HG03442 (cell line): ENCODE measurements around the gene SLC7A10.
"Not testable (repeated sequence)": the region's sequence is repeated elsewhere in the genome, so short reads cannot be mapped to it uniquely, and the experiment has no call there.

Experiments used
- ATAC-seq: cut with Tn5 transposase; IDR thresholded peaks from one replicate; pipeline ENCODE4 v1.9.1; 2021; ENCODE audit warnings: mild to moderate bottlenecking, moderate library complexity; ENCODE audit not compliant: unreplicated experiment

SLC7A10 gene

DNA sequence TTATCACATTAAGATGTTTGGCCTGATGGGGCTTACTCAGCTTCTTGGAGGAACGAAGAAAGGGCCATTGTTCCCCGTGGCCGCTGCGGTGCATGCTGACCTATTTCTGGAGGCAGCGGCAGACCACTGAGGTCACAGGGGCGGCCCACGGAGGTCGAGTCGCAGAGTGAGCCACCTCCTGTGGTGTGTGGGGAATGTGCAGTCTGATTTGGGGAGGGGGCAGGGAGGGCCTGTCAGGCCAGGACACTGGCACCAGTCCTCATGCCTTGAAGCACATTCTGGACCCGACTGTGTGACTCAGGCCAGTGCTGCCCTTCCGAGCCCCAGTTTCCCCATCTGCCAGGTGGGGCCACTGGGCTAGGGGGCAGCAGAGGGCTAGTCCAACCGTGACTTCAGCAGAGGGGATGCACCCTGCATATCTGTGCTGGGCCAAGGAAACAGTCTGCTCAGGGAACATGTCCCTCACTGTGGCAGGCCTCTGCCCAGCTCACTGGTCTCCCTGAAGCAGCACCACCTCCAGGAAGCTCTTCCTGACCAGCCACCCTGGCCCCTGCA, 6.3 kb downstream of the SLC7A10 start:
- ATAC-seq, result no peak

DNA sequence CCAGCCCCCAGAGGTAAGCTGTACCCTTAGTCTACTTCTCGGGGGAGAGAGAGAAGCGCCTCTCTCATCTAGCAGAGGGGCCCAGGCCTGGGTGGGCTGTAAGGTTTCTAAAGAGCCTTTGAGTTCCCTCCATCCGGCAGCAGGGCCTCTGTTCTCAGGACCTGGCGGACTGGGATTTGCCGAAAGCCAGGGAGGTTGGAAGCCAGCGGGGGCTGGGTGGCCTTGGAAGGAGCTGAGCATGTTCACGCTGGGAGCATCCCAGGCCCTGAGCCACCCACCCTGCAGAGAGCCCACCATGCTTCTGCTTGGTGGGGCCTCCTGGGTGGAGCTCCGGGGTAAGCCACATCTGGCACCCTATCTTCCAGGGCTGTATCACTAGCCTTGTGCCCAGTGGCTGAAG, 7.8 kb downstream of the SLC7A10 start:
- no peak for ATAC-seq

DNA sequence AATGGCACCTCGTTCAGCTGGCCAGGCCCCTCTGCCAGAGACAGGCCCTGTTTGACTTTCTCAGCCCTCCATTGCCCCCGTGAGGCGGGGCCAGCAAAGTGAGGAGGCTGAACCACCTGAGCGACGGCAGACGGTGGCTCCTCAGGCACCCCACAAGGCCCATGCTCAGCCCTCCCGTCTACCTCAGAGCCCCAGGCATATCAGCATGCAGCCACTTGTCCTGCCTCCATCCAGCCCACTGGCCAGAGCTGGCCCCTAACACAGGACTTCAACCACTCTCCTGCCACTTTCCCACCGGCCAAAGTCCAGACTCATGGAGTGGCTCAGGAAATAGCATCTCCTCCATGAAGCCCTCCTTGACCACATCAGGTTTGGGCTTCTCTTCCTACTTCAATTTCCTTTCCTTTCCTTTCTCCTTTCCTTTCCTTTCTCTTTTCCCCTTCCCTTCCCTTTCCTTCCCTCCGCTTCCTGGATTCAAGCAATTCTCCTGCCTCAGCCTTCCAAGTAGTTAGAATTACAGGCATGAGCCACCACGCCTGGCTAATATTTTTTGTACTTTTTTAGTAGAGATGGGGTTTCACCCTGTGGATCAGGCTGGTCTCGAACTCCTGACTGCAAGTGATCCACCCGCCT, 9.3 kb downstream of the SLC7A10 start:
- no peak for ATAC-seq

DNA sequence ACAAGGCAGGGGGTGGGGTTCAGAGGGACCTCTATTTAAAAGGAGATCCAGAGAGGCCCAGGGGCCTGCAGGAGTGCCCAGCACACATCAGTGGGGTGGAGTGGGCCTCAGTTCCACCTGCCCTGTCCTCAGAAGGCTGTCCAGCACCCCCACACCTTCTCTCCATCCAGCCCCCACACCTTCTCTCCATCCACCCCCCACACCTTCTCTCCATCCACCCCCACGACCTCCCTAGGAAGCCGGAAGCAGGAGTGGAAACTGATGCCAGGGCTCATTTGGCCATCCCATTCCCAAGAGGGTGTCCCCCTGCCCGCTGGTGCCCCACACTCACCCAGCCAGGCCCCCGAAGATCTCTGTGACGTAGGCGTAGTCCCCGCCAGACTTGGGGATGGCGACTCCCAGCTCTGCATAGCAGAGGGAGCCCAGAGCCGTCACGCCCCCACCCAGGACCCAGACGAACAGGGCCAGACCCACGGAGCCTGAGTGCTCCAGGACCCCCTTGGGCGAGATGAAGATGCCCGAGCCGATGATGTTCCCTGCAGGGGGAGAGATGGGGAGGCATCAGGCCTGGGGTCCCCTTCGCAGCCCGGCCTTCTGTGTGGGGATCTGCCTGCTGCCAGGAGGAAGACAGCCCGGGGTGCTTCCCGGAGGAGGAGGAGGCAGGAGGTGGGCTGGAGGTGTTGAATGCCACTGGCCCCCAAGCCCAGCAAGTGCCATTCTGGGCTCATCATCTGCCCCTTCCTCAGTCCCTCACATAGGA, 10.0 kb downstream of the SLC7A10 start:
- no peak for ATAC-seq

DNA sequence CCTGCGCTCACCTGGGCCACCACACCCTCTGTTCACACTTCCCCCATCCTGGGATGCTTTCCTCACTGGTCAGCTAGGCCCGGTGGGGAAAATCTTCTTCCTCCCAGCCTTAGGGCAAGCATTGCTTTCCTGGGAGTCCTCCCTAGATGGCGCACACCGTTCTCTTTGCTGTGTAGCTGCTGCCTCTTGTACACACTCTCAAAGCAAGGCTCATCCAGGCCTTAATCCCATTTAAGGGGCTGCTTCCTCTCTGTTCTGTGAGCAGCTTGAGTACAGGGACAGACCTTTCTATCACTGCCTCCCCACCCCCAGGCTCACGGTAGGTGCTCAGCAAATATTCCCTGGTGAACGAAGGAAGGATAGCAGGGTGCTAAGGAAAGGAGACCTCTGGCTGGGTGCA, 11.1 kb downstream of the SLC7A10 start:
- no peak for ATAC-seq

DNA sequence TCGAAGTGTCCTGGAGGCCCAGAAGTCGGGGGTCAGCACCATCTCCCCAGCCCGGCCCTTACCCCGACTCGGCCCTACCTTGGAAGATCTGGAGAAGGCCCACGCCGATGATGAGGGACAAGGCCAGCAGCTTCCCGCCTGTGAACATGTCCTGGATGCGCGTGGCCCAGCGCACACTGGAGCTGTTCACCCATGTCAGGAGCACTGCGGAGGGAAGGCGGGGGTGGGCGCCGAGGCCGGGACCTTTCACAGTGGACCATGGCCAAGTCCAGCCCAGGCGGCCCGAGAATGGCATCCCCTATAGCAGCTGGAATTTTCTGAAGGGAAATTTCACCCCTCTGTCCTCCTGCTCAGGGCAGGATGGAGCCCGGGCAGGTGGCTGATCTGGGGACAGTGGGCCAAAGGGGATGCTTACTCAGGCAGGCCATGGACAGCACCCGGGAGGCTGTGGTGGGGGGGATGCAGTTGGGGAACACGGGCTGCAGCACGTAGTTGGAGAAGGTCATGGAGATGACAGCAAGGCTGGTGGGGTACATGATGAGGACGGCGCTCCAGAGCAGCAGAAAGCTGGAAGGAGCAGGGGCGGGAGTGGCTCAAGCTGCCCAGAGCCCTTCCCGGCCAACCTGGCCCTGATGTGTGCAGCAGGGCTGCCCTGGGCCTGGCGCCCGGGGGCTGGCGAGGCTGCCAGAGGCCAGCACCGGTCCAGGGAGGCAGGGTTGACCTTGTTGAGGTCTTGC, 13.0 kb downstream of the SLC7A10 start:
- no peak for ATAC-seq

DNA sequence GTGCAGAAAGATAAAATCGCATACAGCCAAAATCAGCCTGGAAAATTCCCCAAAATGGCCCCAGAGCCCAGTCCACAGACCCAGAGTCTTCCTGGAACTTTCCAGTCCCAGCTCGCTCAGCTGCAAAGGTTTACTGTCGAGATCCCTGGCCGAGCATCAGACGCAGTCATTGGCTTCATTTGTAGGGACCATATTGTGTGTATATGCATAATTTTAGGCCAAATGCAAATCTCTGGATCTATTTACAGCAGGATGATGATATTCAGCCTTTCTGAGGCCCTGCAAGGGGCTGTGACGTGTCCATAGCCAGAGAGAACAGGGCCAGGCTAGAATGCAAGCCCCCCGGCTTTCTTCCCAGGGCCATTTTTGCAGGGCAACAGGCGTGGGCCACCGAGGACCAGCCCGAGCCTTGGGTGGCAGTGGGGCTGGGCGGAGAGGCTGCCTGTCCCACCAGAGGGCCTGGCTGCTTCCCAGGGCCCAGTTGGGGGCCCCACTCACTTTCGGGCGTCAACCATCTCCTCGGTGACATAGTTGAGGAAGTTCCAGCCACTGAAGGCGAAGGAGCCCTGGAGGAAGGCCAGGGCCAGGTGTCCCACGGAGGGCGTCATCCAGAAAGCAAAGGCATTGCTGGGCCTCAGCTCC, 13.7 kb downstream of the SLC7A10 start:
- ATAC-seq, result no peak

DNA sequence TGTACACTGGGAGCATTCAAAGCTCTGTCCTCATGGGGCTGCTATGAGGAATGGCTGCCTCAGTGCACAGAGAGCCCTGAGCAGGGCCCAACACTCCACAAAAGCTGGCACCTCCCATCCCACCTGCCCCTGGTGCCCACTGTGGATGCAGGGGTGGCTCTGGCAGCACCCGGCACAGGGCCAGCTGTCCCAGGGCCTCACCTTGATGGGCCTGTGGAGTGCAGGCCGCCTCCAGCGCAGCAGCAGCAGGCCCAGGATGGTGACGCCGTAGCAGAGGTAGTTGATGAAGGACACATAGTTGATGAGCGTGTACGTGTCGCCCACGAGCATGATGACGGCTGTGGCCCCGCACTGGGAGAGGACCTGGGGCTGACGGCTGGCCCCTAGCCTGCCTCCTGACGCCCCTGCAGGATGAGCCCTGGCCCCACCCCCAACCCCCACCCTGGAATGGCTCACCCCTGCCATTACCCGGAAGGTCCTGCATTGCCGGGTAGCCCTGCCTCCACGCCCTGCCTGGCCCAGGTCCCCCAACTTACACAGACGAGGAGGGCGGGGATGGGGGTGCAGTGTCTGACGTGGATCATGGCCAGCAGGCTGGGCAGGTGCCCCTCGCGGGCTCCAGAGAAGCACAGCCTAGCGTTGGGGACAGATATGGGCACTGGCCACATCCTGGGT, 15.2 kb downstream of the SLC7A10 start:
- ATAC-seq, result no peak

DNA sequence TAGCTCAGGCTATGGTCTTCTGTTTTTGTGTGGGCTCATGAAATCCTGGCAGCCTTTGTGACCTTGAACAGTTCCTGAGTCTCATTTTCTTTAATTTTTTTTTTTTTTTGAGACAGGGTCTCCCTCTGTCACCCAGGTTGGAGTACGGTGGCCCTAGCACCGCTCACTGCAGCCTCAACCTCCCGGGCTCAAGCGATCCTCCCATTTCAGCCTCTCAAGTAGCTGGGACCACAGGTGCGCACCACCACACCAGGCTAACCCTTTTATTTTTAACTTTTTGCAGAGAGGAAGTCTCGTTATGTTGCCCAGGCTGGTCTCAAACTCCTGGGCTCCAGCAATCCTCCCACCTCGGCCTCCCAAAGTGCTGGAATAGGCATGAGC, 15.8 kb downstream of the SLC7A10 start:
- ATAC-seq, result not testable (repeated sequence)

DNA sequence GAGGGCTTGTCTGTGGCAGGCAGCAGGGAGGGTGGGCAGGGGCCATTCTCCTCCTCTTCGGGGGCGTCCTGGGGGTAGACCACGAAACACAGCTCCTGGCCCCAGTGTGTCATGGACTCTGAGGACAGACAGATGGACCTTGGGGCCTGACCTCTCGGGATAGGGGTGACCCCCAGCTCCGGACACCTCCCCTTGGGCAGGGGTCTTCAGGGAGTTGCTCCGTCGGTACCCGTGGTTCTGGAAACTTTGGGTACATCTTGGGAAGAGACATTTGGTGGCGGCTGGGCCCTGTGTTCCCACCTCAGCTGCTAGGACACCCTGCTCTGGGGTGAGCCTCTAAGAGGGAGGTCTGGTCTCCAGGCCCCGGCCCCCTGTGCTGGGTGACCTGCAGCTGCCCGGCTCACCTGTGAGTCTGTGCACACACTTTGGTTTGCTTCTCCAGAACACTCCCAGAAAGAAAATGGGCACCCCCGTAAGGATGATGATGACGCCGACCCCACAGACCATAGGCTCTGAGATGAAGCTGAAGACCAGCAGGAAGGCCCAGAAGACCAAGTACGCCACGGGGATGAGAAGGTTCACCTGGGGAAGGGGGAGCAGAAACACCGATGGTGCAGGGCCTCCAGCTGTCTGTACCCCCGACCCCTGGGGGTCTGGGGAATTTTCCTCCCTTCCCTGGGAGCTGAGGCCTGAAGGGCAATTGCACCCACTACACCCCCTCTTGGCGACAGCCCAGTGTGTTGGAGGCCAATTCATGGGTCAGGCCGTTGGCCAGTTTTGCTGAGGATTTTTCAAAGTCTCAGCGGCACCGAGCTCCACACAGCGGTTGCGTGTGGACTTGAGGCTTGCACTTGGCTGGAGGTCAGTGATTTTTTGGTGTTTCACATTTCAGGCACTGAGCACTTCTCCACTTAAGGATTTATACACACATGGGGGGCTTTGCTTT, 16.5 kb downstream of the SLC7A10 start:
- no peak for ATAC-seq

DNA sequence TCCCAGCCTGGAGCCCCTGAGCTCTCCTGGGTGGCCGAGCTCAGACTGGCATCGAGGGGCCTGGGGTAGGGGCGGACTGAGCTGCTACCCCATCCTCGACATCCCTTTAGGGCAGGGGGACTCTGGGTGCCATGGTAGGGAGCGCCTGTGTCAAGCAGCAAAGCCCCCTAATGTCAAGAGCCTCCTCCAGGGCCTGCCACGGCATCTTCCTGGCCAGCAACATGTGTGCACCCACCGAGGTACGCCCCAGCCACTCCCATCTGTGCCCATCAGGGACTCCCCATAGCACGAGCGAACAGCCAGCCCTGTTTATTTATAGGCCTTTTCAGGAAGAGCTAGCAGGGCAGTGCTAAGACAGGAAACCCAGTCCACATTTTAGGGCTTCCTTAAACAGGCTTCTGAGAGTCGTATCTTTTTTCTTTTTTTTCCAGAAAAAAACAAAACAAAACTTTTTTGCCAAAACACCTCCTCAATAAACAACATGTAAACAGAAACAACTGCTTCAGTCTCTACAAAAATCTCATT, 17.2 kb downstream of the SLC7A10 start:
- no peak for ATAC-seq

DNA sequence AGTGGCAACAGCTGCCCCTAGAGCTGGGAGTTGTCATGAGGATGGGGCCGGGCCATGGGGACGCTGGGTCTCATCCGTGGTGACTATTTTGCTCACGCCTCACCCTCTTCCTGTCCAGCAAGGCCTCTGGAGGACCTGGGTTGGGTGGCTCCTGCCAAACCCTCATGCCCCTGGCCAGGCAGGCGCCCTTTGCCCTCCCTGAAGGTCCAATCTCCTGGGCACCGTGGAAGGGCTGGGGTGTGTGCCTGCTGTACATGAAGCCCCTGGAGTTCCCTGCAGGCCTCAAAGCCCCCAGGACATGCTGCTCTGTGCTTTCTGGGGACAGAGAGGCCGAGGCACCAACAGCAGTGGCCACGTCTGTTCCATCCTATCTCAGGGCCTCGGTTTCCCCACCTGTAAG, 17.7 kb downstream of the SLC7A10 start:
- ATAC-seq, result no peak

DNA sequence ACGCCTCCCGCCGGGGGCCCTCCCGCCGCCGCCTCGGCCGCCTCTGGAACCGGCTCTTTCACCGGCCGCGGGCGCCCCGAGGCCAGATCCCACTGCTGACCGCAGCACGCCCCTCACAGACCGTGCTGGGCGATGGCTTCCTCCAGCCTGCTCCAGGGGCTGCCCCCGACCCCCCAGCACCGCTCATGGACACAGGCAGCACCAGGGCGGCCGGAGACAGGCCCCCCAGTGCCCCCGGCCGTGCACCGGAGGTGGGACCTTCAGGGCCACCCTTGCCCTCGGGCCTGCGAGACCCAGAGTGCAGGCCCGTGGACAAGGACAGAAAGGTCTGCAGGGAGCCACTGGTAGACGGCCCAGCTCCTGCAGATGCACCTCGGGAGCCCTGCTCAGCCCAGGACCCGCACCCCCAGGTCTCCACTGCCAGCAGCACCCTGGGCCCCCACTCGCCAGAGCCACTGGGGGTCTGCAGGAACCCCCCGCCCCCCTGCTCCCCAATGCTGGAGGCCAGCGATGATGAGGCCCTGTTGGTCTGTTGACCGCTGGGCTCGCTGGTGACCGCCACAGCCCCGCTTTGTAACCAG, 18.5 kb downstream of the SLC7A10 start:
- ATAC-seq, result no peak

DNA sequence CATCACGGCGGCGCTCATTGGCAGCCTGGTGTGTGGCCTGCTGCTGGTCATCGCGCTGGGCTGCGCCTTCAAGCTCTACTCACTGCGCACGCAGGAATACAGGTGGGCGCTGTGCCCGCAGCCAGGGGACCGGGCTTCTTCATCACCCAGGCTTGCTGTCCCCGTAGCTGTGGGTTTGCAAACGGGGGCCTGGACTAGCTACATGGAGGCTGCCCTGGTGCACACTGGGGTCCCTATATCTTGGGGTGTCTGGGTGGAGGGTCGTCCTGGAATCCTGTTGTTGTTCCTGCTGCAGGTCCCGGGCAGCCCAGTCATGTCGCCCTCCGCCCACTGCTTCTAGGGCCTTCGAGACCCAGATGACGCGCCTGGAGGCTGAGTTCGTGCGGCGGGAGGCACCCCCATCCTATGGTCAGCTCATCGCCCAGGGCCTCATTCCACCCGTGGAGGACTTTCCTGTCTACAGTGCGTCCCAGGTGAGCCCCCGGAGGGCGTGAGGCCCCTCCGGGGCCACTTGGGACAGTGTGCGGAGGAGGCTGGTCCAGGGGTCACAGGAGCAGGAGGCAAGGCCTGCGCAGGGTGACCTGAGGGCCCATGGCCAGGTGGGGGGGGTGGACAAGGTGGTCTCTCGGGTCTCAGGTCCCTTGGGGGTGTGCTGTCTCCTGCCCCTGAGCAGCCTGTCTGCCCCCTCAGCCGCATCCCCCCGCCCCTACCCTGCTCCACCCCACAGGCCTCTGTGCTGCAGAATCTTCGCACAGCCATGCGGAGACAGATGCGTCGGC, 19.2 kb downstream of the SLC7A10 start:
- ATAC-seq, result no peak

DNA sequence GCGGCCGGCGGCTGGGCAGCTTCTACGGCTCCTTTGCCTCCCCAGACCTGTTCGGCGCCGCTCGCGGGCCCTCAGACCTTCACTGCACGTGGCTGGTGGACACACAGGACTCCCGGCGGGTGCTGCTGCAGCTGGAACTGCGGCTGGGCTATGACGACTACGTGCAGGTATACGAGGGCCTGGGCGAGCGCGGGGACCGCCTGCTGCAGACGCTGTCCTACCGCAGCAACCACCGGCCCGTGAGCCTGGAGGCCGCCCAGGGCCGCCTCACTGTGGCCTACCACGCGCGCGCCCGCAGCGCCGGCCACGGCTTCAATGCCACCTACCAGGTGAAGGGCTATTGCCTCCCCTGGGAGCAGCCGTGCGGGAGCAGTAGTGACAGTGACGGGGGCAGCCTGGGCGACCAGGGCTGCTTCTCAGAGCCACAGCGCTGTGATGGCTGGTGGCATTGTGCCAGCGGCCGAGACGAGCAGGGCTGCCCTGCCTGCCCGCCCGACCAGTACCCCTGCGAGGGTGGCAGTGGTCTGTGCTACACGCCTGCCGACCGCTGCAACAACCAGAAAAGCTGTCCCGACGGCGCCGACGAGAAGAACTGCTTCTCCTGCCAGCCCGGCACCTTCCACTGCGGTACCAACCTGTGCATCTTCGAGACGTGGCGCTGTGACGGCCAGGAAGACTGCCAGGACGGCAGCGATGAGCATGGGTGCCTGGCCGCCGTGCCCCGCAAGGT, 20.0 kb downstream of the SLC7A10 start:
- ATAC-seq, result no peak

DNA sequence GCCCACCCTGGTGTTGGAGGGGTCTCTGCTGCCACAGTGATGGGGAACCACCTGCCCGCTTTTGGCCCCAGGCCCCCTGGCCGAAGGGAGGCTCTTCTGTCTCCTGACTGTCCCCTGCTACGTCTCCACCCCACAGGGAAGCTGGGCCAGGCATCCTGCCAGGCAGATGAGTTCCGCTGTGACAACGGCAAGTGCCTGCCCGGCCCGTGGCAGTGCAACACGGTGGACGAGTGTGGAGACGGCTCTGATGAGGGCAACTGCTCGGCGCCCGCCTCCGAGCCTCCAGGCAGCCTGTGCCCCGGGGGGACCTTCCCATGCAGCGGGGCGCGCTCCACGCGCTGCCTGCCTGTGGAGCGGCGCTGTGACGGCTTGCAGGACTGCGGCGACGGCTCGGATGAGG, 20.5 kb downstream of the SLC7A10 start:
- ATAC-seq, result no peak

DNA sequence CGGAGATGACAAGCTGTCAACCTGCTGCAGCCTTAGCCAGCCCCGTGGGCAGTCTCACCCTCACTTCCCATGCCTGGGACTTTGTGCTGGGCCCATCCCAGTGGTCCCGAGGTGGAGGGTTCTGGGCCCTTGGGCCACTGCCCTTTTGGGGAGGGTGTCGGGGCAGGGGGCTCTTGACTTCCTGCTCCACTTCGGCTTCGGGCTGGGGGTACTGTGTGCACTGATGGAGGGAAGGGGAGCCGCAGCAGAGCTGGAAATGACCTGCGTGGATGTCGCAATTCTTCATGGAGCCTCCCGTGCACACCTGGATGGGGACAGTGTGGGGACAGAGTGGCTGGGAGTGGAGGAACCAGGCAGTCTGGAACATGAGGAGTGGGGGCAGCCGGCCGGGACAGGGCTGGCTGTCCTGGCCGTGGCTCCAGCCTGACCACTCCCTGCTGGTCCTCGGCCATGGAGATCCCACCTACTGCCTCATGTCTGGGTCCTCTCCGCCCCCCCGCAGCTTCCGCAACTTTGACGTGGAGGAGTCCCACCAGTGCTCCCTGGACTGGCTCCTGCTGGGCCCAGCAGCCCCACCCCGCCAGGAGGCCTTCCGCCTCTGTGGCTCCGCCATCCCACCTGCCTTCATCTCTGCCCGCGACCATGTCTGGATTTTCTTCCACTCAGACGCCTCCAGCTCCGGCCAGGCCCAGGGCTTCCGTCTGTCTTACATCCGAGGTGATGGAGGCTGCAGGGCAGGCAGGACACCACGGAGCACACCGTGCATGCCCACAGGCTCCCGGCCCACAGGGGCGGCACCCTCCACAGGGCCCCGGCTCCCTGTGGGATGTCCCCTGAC, 21.3 kb downstream of the SLC7A10 start:
- ATAC-seq, result no peak
